AG09309 (cell line): ENCODE data around the gene HECW1.

Experiments
- DNase-seq: peaks from one replicate; pipeline ENCODE4 v3.0.0-alpha.2; 2010; ENCODE audit warnings: low read depth
- H3K4me3 ChIP-seq: 2 replicates; pipeline ENCODE4 v1.5.1; 2011; ENCODE audit warnings: mild to moderate bottlenecking, low read depth, low read length, moderate library complexity; ENCODE audit not compliant: control insufficient read depth
- TF ChIP-seq, protein P1 (sequence below): IDR thresholded peaks from 2 replicates; pipeline ENCODE4 v1.5.1; 2011; ENCODE audit warnings: mild to moderate bottlenecking, low read depth, low read length, inconsistent platforms; ENCODE audit not compliant: insufficient read depth, control insufficient read depth; ENCODE audit errors: missing control alignments

The HECW1 gene

DNA sequence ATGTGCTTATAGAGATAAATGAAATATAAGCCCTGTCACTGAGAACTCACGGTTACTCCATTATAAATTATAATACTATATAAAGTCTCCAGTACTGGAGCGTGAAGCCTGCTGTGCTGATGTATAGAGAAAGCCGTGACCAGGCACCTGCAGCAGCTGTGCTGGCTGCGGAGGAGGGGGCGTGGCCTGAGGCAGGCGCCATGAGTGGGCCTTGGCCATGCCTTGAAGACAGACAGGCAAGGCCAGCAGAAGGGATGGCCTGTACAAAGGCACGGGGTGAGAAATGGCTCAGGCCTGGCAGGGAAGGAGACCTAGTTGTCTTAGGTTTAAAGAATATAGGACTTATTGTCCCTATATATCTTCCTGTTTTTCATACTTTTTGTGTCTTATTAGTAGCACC, 251.9 kb downstream of the HECW1 start:
- TF ChIP-seq, protein P1, sequence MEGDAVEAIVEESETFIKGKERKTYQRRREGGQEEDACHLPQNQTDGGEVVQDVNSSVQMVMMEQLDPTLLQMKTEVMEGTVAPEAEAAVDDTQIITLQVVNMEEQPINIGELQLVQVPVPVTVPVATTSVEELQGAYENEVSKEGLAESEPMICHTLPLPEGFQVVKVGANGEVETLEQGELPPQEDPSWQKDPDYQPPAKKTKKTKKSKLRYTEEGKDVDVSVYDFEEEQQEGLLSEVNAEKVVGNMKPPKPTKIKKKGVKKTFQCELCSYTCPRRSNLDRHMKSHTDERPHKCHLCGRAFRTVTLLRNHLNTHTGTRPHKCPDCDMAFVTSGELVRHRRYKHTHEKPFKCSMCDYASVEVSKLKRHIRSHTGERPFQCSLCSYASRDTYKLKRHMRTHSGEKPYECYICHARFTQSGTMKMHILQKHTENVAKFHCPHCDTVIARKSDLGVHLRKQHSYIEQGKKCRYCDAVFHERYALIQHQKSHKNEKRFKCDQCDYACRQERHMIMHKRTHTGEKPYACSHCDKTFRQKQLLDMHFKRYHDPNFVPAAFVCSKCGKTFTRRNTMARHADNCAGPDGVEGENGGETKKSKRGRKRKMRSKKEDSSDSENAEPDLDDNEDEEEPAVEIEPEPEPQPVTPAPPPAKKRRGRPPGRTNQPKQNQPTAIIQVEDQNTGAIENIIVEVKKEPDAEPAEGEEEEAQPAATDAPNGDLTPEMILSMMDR: no peak
- H3K4me3 ChIP-seq: no peak overlapping the region
- no peak for DNase-seq

DNA sequence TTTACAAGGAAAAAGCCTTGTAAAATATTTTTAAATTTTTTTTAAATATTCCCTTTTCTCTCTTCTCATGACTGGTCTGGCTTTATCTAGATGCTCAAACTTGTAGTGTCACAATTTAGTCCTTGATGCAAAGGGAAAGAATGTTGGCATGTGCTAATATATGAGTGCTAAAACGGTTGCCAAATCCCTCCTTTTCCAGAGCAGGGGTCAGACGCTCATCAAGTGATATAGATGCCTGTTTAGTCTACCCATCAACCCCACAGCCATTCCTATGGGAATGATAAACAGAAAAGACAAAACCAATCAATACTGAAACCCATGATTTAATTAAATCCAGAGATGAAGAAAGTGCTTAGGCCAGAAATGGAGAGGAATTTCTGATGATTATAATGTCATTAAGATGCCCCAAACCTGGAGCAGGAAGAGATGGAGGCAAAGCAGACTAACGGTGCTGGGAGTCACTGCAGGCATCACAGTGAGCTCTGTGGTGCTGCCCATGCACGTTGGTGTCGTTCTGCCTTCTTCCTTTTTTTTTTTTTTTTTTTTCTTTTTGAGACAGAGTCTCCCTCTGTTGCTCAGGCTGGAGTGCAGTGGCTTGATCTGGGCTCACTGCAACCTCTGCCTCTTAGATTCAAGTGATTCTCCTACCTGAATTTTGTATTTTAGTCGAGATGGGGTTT, 260.4 kb downstream of the HECW1 start:
- H3K4me3 ChIP-seq: no peak overlapping the region
- TF ChIP-seq, protein P1: no peak
- DNase-seq: no peak

DNA sequence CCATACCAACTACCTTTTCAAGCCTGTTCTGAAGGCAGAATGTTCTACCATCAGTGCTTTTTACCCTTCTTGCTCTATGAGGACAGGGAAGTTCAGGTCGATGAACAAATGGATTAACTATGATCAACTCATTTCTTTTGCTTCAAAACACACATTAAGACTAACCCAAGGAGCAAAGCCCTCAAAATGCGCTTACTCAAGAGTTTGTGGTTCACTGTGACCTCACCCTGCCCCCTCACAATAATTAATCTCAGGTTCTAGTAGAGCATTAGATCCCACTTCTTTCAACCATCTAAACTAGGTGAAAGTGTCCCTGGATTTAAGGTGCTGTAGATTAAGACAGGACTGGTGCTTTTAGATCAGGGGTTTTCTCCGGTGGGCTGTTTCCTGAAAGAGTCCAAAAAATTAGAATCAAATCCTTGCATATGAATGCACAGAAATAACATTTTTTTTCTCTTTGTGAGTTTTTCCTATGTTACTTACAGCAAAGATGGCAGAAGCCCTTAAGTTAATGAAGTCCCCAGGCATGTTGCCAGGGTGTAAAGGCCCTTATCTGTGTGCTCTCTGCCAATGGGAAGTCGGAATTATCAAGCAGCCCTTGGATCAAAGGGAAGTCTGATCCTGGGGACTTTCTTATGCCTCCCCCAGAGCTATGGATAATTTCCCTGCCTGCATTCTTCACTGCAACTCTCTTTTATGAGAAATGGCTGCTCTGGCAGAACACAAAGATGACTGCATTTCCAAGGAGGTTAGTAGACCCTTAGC, 264.9 kb downstream of the HECW1 start:
- H3K4me3 ChIP-seq: no peak overlapping the region
- TF ChIP-seq, protein P1: no peak
- DNase-seq: no peak

DNA sequence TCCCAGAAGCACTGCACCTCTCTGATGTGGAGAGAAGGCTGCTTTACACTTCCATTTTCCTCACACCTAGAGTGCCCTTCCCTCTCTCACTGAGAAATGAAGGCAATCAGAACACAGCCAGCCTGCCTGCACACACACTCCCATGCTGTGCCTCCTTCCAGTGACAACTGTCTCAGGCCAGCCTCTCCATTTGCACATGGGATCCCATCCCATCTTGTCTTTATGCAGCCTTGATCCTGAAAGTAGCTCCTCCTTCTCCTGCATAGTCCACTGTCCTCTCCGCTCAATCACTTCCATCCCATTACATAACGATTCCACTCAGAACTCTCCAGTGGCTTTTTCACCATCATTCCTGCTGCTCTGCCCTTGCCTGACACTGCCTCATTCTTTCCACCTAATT, 266.8 kb downstream of the HECW1 start:
- no peak for DNase-seq
- TF ChIP-seq, protein P1: no peak
- H3K4me3 ChIP-seq: no peak overlapping the region

DNA sequence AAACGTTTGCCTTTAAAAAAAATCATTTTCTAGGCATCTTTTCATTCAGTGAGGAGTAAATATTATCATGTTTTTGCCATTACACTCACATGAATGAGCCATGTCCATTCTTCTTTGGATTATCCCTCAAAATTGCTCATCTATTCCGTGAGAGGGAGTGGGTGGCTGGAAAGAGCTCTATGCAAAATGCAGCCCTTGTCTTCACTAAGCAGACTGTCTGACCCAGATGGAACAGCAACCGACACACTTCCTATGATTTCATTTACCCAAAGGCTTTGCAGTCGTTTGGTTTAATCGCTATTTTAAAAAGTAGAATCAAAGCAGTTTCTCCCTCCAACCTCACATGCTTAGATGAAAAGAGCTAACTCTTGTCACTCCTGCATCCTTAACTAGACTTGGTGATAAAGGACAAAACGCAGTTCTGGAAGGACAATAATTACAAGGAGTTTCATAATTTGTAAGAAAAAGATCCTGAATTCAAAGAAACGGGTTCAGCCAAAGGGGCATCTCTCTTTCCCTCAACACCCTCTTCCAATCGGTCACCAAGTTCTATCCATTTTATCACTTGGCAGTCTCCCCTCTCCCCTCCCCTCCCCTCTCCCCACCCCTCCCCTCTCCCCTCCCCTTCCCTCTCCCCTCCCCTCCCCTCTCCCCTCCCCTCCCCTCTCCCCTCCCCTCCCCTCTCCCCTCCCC, 272.3 kb downstream of the HECW1 start:
- no peak overlapping the region for H3K4me3 ChIP-seq
- TF ChIP-seq, protein P1: no peak
- no peak for DNase-seq

DNA sequence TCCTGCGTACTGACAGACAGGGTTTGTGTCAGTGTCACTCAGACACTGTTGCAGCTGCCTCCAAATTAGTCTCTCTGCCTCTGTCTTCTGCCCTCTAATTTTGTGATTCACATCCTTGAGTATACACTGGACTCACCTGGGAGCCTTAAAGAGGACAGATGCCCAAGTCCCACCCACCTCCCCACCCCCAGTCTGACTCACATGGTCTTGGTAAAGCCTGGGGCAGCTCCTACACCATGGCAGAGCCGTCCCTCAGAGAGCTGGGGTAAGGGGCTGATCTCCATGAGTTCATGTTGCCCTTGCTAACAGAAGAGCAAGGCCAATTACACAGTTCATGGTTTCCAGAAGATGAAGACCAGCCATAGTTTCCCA, 272.8 kb downstream of the HECW1 start:
- no peak for DNase-seq
- no peak overlapping the region for H3K4me3 ChIP-seq
- TF ChIP-seq, protein P1: no peak
